ENCODE results near the gene UNC13A.

DNA sequence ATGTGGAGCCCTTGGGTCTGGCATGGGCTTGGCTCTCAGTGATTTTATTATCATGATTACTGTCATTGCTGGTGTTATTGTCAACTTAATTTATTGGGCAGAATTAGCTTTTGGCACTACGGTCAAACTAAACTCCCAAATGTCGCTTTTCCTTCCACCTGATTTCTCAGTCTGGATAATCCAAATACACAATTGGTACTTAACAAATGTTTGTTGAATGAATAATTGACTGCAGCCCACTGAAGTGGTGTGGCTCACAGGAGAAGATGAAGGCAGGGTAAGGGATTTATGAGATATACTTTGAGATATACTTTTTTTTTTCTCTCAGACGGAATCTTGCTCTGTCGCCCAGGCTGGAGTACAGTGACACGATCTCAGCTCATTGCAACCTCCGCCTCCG is 131.2 kb downstream of the UNC13A start:
- no peak for TF ChIP-seq RAD21 (conservative IDR thresholded peaks at IDR 0.05)
- TF ChIP-seq EP300 (conservative IDR thresholded peaks at IDR 0.05; ENCODE audit: poor library complexity, severe bottlenecking), result no peak
- TF ChIP-seq, protein P1, sequence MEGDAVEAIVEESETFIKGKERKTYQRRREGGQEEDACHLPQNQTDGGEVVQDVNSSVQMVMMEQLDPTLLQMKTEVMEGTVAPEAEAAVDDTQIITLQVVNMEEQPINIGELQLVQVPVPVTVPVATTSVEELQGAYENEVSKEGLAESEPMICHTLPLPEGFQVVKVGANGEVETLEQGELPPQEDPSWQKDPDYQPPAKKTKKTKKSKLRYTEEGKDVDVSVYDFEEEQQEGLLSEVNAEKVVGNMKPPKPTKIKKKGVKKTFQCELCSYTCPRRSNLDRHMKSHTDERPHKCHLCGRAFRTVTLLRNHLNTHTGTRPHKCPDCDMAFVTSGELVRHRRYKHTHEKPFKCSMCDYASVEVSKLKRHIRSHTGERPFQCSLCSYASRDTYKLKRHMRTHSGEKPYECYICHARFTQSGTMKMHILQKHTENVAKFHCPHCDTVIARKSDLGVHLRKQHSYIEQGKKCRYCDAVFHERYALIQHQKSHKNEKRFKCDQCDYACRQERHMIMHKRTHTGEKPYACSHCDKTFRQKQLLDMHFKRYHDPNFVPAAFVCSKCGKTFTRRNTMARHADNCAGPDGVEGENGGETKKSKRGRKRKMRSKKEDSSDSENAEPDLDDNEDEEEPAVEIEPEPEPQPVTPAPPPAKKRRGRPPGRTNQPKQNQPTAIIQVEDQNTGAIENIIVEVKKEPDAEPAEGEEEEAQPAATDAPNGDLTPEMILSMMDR (IDR thresholded peaks at IDR 0.05; ENCODE audit: poor library complexity, severe bottlenecking), result no peak
- TF ChIP-seq POLR2AphosphoS5 (IDR thresholded peaks at IDR 0.05), result no peak

Data from neural cell (in vitro differentiated cells).